ENCODE data around the gene SRD5A1.

DNA sequence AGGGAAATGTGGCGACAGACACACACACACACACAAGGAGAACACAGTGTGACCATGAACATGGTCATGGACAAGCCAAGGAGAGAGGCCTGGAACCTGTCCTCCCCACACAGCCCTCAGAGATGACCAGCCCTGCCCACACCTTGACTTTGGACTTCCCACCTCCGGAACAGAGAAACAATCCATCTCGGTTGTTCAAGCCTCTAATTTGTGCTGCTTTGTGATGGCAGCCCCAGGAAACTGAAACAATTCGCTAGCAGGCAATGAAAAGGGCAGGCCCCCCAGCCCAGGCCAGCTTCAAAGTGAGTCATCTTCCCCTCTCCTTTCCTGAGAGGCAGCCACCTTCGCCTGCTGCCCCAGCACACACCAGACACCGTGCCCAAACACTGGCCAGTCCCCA is 48.1 kb upstream of the SRD5A1 start:
- TF ChIP-seq, protein P1, sequence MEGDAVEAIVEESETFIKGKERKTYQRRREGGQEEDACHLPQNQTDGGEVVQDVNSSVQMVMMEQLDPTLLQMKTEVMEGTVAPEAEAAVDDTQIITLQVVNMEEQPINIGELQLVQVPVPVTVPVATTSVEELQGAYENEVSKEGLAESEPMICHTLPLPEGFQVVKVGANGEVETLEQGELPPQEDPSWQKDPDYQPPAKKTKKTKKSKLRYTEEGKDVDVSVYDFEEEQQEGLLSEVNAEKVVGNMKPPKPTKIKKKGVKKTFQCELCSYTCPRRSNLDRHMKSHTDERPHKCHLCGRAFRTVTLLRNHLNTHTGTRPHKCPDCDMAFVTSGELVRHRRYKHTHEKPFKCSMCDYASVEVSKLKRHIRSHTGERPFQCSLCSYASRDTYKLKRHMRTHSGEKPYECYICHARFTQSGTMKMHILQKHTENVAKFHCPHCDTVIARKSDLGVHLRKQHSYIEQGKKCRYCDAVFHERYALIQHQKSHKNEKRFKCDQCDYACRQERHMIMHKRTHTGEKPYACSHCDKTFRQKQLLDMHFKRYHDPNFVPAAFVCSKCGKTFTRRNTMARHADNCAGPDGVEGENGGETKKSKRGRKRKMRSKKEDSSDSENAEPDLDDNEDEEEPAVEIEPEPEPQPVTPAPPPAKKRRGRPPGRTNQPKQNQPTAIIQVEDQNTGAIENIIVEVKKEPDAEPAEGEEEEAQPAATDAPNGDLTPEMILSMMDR (IDR thresholded peaks at IDR 0.05), result no peak
- TF ChIP-seq POLR2A (IDR thresholded peaks at IDR 0.05), result no peak

All from gastroesophageal sphincter (tissue), 3 donors.